AG04449 (cell line): ENCODE results near the gene CBR3.

Experiments
- CTCF ChIA-PET: fragments of 350-600 bp; formaldehyde crosslinking; extraction: SDS; loops from one replicate; lab custom pipeline; 2021; ENCODE audit warnings: antibody characterized with exemption; lab: Yijun Ruan, JAX
- POLR2A ChIA-PET: fragments of 400-600, 350-600 bp; formaldehyde crosslinking; extraction: SDS; loops from one replicate; lab custom pipeline; 2020; ENCODE audit warnings: antibody characterized with exemption, inconsistent platforms; lab: Yijun Ruan, JAX
- DNase-seq: peaks from one replicate; pipeline ENCODE4 v3.0.0-alpha.2; 2010; ENCODE audit warnings: low read depth, low spot score
- H3K4me3 ChIP-seq: 2 replicates; pipeline ENCODE4 v1.5.1; 2011; ENCODE audit warnings: low read depth, mild to moderate bottlenecking, control low read depth, low read length
- CTCF ChIP-seq: IDR thresholded peaks from one replicate; pipeline ENCODE4 v1.5.1; 2011; ENCODE audit warnings: mild to moderate bottlenecking, moderate library complexity, low read length, control low read depth, inconsistent platforms; ENCODE audit not compliant: insufficient read depth; ENCODE audit errors: missing control alignments

Gene CBR3

DNA sequence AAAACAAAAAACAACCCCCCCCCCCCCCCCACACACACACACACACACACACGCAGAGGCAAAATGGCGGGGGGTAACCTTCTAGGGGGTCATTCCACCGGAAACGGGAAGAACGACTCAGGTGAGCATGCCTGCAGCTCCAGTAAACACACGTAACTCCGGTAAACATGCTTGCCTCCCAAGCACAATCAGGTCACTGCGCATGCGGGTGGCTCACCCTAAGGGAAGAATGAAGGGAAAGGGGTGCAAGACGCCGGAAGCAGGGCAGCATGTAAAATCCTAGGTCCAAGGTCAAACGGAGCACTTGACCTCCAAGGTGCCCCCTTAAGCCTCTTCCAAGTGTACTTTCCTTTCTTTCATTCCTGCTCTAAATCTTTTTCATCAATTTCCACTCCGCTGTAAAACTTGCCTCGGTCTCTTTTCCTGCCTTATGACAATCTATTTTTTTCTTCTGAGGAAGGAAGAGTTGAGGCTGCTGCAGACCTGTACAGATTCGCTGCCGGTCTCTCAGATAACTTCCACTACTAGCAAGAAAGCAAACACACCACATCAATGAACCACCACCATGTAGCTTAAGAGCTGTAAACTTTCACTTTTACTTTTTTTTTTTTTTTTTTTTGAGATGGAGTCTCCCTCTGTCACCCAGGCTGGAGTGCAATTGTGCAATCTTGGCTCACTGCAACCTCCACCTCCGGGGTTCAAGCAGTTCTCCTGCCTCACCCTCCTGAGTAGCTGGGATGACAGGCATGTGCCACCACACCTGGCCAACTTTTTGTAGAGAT is 21.0 kb upstream of the CBR3 start:
- CTCF ChIA-PET, result interaction anchor here (0.7 to 10.3 kb wide), 14 partner anchors 10 to 498 kb away, joined by 3 to 100 read pairs (median 6); partner anchors contain the start of genes CBR1 and SETD4
- POLR2A ChIA-PET, result interaction anchor here (0.6 kb wide), 1 partner anchor 133 kb away, joined by 3 read pairs; no protein-coding TSS in a partner anchor
- DNase-seq, result no peak
- TF ChIP-seq CTCF, result no peak
- H3K4me3 ChIP-seq, result no peak overlapping the region

DNA sequence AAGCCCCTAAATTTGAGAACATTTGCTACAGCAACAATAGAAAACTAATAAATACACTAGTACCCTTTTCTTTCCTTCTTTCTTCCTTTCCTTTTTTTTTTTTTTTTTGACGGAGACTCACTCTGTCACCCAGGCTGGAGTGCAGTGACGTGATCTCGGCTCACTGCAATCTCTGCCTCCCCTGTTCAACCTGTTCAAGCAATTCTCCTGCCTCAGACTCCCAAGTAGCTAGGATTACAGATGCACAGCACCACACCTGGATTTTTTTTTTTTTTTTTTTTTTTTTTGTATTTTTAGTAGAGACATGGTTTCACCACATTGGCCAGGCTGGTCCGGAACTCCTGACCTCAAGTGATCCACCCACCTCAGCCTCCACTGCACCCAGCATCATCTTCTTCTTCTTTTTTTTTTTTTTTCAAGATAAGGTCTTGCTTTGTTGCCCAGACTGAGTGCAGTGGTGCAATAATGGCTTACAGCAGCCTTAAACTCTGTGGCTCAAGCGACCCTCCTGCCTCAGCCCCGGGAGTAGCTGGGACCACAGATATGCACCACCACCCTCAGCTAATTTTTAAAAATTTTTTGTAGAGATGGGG is 19.6 kb upstream of the CBR3 start:
- ChIA-PET CTCF (interaction anchor here (1.1 to 10.3 kb wide), 4 partner anchors 10 to 42 kb away, joined by 3 to 100 read pairs (median 4); no protein-coding TSS in a partner anchor), POLR2A (no interaction called here)
- no peak for TF ChIP-seq CTCF
- H3K4me3 ChIP-seq, result no peak overlapping the region
- DNase-seq, result no peak

DNA sequence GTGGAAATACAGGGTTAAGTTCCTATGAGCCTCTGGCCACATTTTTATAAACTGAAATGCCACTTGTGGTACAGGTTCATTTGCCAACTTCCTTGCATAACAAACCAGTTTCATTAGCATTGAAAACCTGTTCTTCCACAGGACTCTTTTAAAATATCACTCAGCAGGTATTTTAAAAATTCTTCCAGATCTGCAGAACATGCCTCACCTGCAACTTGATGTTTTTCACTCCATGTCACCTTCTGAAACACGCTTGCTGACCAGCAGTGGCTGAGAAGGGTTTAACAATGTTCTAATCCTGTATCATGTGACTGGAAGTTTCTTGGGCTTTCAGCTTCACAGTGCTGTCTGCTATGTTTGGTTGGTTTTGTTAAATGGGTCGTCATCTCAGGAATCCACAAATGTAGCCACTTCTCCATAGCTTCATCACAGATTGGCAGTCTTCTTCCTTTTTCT is 17.6 kb upstream of the CBR3 start:
- no peak for TF ChIP-seq CTCF
- ChIA-PET POLR2A (no interaction called here), CTCF (interaction anchor here (10.3 kb wide), 1 partner anchor 8 kb away, joined by 100 read pairs; no protein-coding TSS in a partner anchor)
- no peak for DNase-seq
- H3K4me3 ChIP-seq, result no peak overlapping the region

DNA sequence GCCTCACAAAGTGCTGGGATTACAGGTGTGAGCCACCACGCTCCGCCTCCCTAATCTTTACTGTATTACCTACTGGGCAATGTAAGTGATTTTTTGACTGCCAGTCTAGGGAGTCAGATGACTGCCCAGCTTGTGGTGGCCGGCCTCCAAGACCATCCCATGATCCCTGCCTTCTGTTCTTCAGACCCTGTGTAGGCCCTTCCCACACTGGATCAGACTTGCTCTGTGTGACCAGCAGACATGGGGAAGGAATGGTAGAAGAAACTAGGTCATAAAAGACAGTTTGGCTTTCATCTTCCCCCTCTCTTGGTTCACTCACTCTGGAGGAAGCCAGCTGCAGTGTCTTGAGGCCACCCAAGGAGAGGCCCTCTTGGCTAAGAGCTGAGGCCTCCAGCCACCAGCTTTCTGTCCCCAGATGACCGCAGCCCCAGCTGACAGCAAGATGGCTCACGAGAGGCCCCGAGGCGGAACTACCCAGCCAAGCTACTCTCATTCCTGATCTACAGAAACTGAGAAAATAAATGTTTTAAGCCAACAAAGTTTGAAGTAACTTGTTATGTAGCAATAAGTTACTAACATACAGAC is 14.5 kb upstream of the CBR3 start:
- DNase-seq, result no peak
- H3K4me3 ChIP-seq, result no peak overlapping the region
- ChIA-PET POLR2A (no interaction called here), CTCF (interaction anchor here (0.9 to 10.3 kb wide), 4 partner anchors 5 to 24 kb away, joined by 3 to 100 read pairs (median 4); no protein-coding TSS in a partner anchor)
- TF ChIP-seq CTCF, result no peak

DNA sequence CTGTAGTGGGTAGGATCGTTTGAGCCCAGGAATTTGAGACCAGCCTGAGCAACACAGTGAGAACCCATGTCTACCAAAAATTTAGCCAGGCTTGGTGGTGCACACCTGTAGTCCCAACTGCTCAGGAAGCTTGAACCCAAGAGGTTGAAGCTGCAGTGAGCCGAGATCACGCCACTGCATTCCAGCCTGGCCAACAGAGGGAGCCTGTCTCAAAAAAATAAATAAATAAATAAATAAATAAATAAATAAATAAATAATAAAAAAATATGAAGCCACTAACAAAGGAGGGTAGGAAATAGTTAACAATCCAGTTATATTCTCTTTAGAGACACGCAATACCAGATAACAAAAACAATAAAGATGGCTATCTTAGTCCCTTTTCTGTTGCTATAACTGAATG is 11.9 kb upstream of the CBR3 start:
- ChIA-PET POLR2A (no interaction called here), CTCF (interaction anchor here (1.1 to 8.0 kb wide), 12 partner anchors 8 to 215 kb away, joined by 3 to 100 read pairs (median 4); no protein-coding TSS in a partner anchor)
- no peak overlapping the region for H3K4me3 ChIP-seq
- DNase-seq, result no peak
- no peak for TF ChIP-seq CTCF
